Right ventricle myocardium superior (tissue), 1 donor: Measurements from ENCODE around the gene BMP3. TPM values are rescaled to one million over a fixed set of nuclear protein-coding genes. Genes with fewer than 3 reads are reported as not detected.

ENCODE experiments used
- ATAC-seq: fragments of 200-7000 bp; cut with Tn5 transposase; one replicate; pipeline ENCODE4 v1.9.1; 2020; ENCODE audit warnings: mild to moderate bottlenecking; ENCODE audit not compliant: poor library complexity
- DNase-seq: peaks from one replicate; pipeline ENCODE4 v3.0.0-alpha.2; 2020
- intact Hi-C: fragments of 100-400 bp; cut with DNase I; formaldehyde crosslinking; loops from one replicate; pipeline ENCODE4 v1.11.2; 2022
- total RNA-seq: library from RNA; stranded (reverse); fragmentation: NEBNext Ultra II Directional; extraction: Animal tissue kit (Norgen Biotek cat#: 25700); gene quantifications from one replicate; pipeline ENCODE4 v1.2.1, GENCODE V29; 2021
- donor health status: DM: no; HTN: yes; CAD: no; lungs with severe emphysema.

Gene BMP3
- total RNA-seq, 1 donor from 2014 or later = not detected

- intact Hi-C loops = no loop called here
- ATAC-seq (peak; percentile 61), DNase-seq (no peak)
Measured at GRCh38 chr4:81093720-81094401, 63.4 kb downstream of the BMP3 start.

- intact Hi-C loops = no loop called here
- DNase-seq (no peak), ATAC-seq (no peak)
Measured at GRCh38 chr4:81095389-81095788, 64.9 kb downstream of the BMP3 start.

- ATAC-seq (no peak), DNase-seq (no peak)
- intact Hi-C loops = no loop called here
Measured at GRCh38 chr4:81096566-81096965, 66.1 kb downstream of the BMP3 start.

- DNase-seq (no peak), ATAC-seq (no peak)
- intact Hi-C loops = no loop called here
Measured at GRCh38 chr4:81102107-81102506, 71.6 kb downstream of the BMP3 start.

GRCh38 chr4:81106150-81106549, 75.6 kb downstream of the BMP3 start:
- intact Hi-C loops = no loop called here
- no peak for DNase-seq
- no peak for ATAC-seq

Other genes with a start within 250 kb of the BMP3 start
- gene PRKG2, start 184.5 kb downstream of the BMP3 start, total RNA-seq = 0.05 TPM